ENCODE measurements around the gene SHC3. TPM values are rescaled to one million over a fixed set of nuclear protein-coding genes. Genes with fewer than 3 reads are reported as not detected.

The SHC3 gene
- total RNA-seq, 2 donors from 2014 or later, result 0.02 TPM; not detected in 1

DNA sequence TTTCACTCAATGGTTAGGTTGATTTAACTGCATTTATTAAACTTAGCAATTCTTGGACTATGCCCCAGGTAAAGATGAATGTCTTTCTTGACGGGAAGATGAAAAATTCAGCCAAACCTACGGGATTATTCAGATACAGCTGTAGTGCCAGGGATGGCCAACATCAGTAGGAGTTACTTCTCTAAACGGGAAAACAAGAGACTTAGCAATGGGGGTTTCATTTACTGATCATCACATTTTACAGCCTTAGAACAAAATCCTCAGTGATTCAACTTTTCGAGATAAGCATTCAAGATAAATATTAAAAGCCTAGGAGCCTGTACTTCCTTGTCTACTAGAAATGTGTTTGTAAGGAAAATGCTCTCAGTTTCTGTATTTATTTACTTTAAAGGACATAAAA, 141.3 kb downstream of the SHC3 start:
- no peak overlapping the region for H3K27ac Mint-ChIP-seq
- DNase-seq (ENCODE audit: low spot score in 2 of 2), result no peak
- no peak for ATAC-seq
- peaks cover 0 to 4% of the 10 kb centered on the region in 2 donors for H3K9me3 Mint-ChIP-seq
- no peaks in the 10 kb centered on the region for H3K36me3 Mint-ChIP-seq

DNA sequence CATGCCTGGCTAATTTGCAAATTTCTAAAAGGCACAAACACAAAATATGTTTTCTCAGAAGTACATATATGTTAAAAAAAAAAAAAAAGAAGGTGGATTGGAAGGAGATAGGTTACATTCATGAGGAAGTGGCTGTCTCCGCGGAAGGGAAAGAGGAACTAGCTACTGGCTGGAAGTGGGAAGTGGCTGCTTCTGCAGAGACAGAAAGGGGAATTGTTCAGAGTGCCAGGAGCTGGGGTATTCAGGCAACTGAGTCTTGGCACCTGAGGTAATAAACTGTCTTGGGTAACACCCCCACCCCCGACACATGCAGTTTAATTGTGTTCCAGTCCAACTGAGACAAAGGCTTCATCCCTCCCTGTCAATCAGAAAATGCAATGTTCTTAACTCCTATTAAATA, 141.7 kb downstream of the SHC3 start:
- peaks cover 0 to 4% of the 10 kb centered on the region in 2 donors for H3K36me3 Mint-ChIP-seq
- no peak for DNase-seq (ENCODE audit: low spot score in 2 of 2)
- H3K27ac Mint-ChIP-seq, result no peak overlapping the region
- no peak for ATAC-seq
- peaks cover 0 to 4% of the 10 kb centered on the region in 2 donors for H3K9me3 Mint-ChIP-seq

DNA sequence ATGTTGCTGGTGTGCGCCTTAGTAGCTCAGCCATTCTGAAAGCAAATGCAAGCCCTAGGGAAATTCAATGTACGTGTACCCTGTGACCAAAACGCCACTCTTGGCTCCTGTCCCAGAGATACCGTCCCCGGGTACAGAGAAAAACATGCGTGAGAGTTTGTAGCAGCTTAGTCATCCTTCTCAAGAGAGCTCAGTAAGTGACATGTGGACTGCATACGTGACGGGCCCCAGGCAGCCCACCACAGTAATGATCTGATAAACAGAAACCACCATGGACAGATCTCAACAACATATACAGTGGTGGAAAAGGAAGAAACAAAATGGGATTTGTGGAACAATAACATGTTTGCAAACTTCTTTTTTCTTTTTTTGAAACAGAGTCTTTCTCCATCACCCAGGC, 142.2 kb downstream of the SHC3 start:
- Mint-ChIP-seq H3K9me3 (peaks cover 0 to 4% of the 10 kb centered on the region in 2 donors), H3K36me3 (peaks cover 0 to 6% of the 10 kb centered on the region in 2 donors), H3K27ac (no peak overlapping the region)
- no peak for DNase-seq (ENCODE audit: low spot score in 2 of 2)
- ATAC-seq, result no peak

DNA sequence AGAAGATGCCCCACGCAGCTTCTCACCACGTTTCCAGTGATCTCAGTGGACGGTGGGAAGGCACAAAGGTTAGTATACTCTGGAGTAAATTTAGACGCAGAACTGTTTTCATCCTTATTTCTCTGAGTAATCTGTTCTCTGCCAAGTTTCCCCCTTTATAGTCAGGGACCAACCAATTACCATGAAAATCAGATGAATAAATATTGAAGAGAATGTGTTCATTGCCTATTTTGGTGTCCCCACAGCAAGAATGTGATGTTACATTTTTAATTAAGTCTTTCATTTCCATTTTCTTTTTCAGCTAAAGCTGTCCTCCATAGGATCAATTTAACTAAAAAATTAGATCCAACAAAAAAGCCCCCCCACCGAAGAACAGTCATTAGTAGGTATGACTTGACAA, 146.0 kb downstream of the SHC3 start:
- Mint-ChIP-seq H3K36me3 (peaks cover 0 to 6% of the 10 kb centered on the region in 2 donors), H3K27ac (no peak overlapping the region), H3K9me3 (peaks cover 7 to 21% of the 10 kb centered on the region in 2 donors)
- DNase-seq (ENCODE audit: low spot score in 2 of 2) (no peak), ATAC-seq (no peak)

DNA sequence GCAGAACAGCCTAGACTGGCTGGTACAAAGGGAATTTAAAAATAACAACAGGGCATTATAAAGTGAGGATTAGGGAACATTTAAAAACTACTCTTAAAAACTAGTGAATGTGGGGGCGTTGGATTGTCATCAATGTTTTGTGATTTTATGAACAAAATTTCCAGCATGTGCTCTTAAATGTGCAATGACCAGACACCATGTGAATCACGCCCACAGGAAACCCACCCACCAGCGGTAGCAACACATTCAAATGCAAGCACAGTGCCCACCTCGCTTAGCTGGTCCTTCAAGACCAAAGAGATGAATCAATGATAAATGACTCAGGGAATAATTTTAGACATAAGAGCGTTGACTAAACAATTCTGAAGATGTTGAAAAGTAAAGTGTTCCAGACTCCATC, 146.4 kb downstream of the SHC3 start:
- DNase-seq (ENCODE audit: low spot score in 2 of 2) (no peak), ATAC-seq (no peak)
- peaks cover 7 to 21% of the 10 kb centered on the region in 2 donors for H3K9me3 Mint-ChIP-seq
- peaks cover 0 to 6% of the 10 kb centered on the region in 2 donors for H3K36me3 Mint-ChIP-seq
- H3K27ac Mint-ChIP-seq, result no peak overlapping the region

DNA sequence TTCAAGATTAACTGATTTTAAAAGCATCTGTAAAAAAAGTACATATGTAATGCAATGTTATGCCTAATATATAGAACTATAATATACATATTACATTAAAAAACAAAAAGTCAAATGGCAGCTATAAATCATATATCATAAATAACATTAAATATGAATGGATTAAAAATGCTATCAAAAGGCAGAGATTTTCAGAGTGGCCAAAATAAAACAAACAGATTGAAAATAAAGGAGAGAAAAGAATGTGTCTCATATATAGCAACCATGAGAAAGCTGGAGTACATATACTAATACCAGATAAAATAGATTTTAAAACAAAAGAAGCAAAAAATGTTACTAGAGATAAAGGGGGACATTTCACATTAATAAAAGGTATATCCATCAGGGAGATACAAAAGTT, 148.8 kb downstream of the SHC3 start:
- DNase-seq (ENCODE audit: low spot score in 2 of 2), result no peak
- Mint-ChIP-seq H3K9me3 (peaks cover 7 to 26% of the 10 kb centered on the region in 2 donors), H3K27ac (no peak overlapping the region), H3K36me3 (peaks cover 0 to 6% of the 10 kb centered on the region in 2 donors)
- ATAC-seq, result no peak

DNA sequence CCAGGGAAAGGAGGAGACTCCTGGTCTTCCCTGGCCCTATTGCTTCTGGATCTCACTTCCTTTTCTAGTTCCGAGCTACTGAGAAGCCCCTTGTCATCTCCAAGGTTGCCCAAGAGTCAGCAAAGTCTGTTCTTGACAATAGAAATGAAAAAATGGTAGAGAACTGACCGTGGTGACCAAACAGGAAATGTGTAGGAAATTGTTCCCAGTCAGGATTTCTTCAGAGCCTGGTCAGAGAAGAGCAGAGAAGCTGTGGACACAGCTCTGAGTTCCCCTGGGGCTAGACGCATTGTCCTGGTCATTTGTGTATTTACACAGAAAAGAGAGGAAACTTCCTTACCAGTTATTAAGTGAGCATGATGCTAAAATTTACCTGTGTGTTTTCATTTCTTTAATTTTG, 151.7 kb downstream of the SHC3 start:
- Mint-ChIP-seq H3K36me3 (peaks cover 0 to 1% of the 10 kb centered on the region in 2 donors), H3K9me3 (peaks cover 7 to 22% of the 10 kb centered on the region in 2 donors), H3K27ac (no peak overlapping the region)
- DNase-seq (ENCODE audit: low spot score in 2 of 2), result no peak
- ATAC-seq, result no peak

DNA sequence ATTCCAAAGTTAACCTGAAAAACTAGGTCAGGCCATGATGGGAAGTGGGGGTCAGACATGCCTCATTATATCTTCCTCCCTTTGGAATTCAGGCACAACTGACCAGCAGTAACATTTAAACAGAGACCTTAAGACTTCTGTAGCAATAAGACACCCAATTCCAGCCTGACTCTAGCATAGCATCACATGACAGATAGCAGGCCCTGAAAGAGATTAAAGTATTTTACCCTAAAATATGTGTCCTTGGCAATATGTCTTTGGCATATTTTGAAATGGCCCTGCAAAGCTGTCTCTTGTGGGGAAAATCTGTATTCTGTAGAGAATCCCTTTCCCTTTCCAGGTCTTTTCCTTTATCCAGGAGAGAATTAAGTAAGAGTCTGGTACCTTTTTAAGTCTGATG, 153.1 kb downstream of the SHC3 start:
- Mint-ChIP-seq H3K36me3 (no peaks in the 10 kb centered on the region), H3K27ac (no peak overlapping the region), H3K9me3 (peaks cover 3 to 19% of the 10 kb centered on the region in 2 donors)
- DNase-seq (ENCODE audit: low spot score in 2 of 2) (no peak), ATAC-seq (no peak)

DNA sequence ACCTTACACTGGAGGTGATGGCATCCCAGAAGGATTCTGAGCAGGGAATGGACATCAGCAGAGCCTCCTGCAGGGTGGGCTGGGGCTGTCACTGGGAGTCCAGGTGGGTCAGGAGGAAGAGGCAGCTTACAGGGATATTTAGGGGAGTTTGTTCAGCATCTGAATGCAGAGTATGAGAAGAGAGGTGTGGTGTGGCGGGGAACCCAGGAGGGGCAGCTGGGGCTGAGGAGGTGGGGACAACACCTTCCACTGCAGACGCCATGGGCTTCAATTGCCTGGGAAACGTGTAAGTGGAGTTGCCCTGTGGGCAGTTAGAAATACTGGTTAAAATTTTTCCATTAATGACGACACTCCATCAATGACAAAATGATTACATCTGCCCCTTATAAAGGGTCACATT, 153.9 kb downstream of the SHC3 start:
- H3K36me3 Mint-ChIP-seq, result no peaks in the 10 kb centered on the region
- DNase-seq (ENCODE audit: low spot score in 2 of 2) (no peak), ATAC-seq (no peak)
- H3K9me3 Mint-ChIP-seq, result peaks cover 3 to 13% of the 10 kb centered on the region in 2 donors
- H3K27ac Mint-ChIP-seq, result no peak overlapping the region

DNA sequence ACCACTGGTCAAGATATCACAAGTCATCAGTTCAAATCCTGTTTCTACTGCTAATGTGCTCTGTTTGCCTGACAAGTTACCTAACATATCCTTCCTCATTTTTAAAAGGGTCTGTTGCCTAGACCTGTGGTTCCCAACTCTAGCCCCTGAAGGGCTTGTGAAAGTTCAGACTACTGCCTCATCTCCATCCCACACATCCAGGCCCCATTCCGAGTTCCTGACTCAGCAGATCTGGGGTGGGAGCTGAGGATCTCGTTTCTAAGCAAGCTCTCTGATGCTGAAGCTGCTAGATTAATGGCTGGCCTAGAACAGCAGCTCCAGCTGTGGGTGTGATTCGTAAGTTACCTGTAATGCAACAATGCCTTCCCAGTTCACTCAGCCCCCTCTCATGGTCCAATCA, 154.9 kb downstream of the SHC3 start:
- DNase-seq (ENCODE audit: low spot score in 2 of 2) (no peak), ATAC-seq (no peak)
- Mint-ChIP-seq H3K9me3 (peaks cover 0 to 5% of the 10 kb centered on the region in 2 donors), H3K27ac (no peak overlapping the region), H3K36me3 (no peaks in the 10 kb centered on the region)

DNA sequence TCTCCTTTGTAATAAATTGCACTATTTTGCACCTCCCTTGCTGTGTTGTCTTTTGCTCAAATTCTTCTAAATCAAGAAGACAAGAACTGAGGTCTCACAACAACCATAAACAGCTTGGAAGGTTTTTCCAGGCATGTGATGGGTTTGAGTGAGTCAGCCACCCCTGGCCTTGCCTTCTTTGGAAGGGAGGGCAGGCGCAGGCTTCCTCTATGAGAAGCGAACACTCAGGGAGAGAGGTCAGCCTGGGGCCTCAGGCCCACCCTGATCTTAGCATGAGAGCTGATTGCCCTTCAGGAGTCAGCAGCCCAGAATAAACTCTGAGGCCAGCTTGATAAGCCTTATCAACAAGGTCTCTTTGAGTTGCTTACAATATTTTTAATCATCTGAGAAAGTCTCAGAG, 155.7 kb downstream of the SHC3 start:
- ATAC-seq (no peak), DNase-seq (ENCODE audit: low spot score in 2 of 2) (no peak)
- no peaks in the 10 kb centered on the region for H3K36me3 Mint-ChIP-seq
- H3K9me3 Mint-ChIP-seq, result peaks cover 0 to 5% of the 10 kb centered on the region in 2 donors
- no peak overlapping the region for H3K27ac Mint-ChIP-seq

DNA sequence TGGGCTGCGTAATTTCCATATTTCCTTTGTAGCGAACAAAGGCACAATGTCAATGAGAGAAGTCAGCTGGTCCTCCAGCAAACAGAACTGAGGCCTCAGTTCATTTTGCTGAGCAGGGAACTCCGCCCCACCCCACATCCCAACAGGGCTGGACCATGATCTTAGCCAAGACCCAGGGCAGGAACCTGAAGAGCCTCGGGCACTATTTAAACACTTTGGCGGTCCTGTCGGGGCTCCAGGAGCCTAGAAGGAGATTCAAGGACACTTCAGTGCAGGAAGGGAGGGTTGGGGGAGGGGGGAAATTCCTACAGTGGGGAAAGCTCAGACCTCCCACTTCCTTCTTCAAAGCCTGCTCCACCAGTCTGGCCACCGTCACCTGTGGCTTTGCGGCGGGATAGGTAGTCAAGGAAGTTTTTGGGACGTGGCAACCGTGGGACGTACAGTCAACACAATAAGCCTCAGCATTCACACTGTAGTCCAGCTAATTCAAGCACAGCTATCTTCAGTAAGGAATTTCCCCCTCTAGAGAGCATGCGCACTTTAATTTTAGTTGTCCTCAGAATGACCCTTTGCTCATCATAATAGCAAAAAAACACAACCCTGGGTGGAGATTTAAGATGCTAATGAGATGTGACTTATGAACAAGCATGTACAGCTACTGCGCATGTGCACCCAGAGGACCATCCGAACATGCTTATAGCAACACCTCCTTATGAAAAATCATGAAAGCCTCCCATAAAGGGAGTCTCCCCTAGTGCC, 156.4 kb downstream of the SHC3 start:
- DNase-seq (ENCODE audit: low spot score in 2 of 2) (no peak), ATAC-seq (no peak)
- no peaks in the 10 kb centered on the region for H3K36me3 Mint-ChIP-seq
- H3K9me3 Mint-ChIP-seq, result peaks cover 0 to 5% of the 10 kb centered on the region in 2 donors
- no peak overlapping the region for H3K27ac Mint-ChIP-seq

DNA sequence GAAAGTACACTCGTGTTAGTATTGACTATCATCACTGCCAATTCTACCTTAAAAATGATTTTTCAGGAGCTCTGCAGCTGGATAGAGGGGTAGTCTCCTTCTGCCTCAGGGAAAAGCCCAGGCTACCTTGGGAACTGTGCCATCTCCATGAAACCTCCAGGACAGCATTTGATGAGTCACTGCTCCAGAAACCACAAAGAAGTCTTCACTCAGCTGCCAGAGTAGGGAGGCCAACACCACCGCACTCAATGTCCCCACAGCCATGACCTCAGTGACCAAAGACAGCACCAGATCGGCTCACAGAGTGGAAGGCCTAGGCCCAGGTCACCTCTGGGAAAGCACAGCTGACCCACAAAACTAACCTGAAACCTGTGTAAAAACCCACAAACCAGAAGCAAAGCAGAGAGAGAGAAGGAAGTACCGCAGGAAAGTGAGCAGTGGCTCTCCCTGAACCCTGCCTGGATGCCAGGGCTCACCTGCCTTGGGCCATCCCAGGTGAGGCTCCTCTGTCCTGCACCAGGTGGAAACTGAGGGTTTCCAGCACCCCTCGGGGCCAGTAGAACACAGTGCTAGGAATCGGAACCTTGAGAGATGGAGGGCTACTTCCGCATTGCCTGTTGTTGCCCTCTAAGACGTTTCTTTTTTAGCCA, 157.3 kb downstream of the SHC3 start:
- no peaks in the 10 kb centered on the region for H3K36me3 Mint-ChIP-seq
- H3K27ac Mint-ChIP-seq, result no peak overlapping the region
- ATAC-seq (no peak), DNase-seq (ENCODE audit: low spot score in 2 of 2) (no peak)
- no peaks in the 10 kb centered on the region for H3K9me3 Mint-ChIP-seq

DNA sequence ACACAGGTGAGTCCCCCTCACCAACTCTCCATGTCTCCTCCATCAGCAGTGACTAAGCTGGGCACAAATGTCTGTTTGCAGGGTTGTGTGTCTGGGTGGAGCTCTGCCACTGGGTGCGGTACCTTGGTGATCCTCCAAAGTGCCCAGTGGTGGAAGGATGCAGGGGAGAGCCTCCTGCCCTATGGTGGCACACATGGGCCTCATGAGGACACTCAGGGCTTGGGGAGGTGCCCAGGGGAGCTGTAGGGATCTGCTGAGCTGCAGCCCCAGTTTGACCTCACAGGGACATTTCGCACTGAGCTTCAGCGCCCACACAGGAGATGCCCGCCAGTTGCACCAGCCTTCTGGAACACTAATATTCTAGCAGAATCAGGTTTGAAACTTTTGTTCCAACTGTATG, 157.9 kb downstream of the SHC3 start:
- ATAC-seq (no peak), DNase-seq (ENCODE audit: low spot score in 2 of 2) (no peak)
- no peaks in the 10 kb centered on the region for H3K36me3 Mint-ChIP-seq
- no peak overlapping the region for H3K27ac Mint-ChIP-seq
- H3K9me3 Mint-ChIP-seq, result no peaks in the 10 kb centered on the region

DNA sequence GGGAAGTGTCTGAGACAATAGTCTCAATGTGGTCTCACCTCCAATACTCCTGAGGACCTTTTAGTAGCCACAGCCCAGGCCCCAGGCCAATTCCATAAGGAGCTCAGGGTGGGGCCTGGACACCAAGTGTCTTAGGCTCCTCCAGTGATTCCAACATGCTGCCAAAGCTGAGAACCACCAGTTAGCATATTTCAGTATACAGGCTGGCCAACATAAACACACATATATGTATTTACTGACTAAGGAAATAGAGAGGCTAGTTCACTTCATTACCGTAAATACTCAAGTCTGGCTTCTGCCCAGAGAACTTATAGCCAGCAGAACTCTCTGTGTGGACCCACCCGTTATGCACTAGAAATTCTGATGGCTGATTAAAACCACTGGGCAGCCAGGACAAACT, 163.3 kb downstream of the SHC3 start:
- ATAC-seq (no peak), DNase-seq (ENCODE audit: low spot score in 2 of 2) (no peak)
- no peak overlapping the region for H3K27ac Mint-ChIP-seq
- no peaks in the 10 kb centered on the region for H3K9me3 Mint-ChIP-seq
- no peaks in the 10 kb centered on the region for H3K36me3 Mint-ChIP-seq

DNA sequence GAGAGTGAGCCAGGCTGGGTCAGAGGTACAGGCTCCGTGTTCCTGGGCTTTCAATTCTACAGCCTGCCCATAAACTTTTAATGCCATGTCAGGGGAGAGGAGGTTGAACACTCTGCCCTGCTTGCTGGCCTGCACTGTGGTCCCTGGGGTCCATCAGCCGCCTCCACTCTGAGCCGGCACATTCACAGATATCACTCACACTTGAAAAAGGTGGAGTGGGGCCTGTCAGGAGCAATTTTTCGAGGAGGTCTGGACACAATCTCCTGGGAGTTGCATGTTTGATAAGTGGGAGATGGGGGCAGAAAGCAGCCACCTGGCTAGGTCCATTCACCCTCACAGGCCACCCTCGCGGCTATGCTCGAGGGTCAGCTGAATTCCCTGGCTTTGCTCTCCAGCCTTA, 164.5 kb downstream of the SHC3 start:
- no peak for ATAC-seq
- Mint-ChIP-seq H3K9me3 (no peaks in the 10 kb centered on the region), H3K36me3 (no peaks in the 10 kb centered on the region), H3K27ac (no peak overlapping the region)
- no peak for DNase-seq (ENCODE audit: low spot score in 2 of 2)

DNA sequence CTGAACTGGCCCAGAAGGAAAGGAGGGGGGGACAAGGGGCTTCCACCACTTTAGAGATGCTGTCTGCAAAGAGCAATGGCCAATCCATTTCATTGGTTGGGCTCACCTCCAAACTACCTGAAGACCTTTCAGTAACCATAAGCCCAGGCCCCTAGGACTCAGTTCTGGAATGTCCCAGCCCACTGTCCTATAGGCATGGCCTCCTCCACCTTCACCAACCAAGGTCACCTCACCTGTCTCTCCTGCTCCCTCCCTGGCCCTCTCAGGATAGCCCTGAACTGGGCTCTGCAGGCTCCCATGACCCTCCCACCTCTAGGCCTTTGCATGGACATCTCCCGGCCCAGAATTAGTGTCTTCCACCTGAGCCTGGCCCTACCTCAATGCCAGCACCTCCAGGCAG, 165.0 kb downstream of the SHC3 start:
- ATAC-seq (no peak), DNase-seq (ENCODE audit: low spot score in 2 of 2) (no peak)
- Mint-ChIP-seq H3K9me3 (no peaks in the 10 kb centered on the region), H3K36me3 (no peaks in the 10 kb centered on the region), H3K27ac (no peak overlapping the region)

All from activated naive CD4-positive, alpha-beta T cell treated with anti-CD3 and anti-CD28 coated beads, Interleukin-2, amount 50 U/mL, for 72 hours (primary cell).